HEK293 (cell line): ENCODE measurements around the gene ASPSCR1.

Experiments
- TF ChIP-seq, protein P1 (sequence below): fragments of 450-650 bp; formaldehyde crosslinking; IDR thresholded peaks from 2 replicates; pipeline ENCODE4 v1.5.1; 2016; ENCODE audit warnings: missing biosample characterization, missing genetic modification characterization
- TF ChIP-seq, protein P2 (sequence below): fragments of 450-650 bp; formaldehyde crosslinking; IDR thresholded peaks from 2 replicates; pipeline ENCODE4 v1.5.1; 2016; ENCODE audit warnings: missing biosample characterization, missing genetic modification characterization

DNA sequence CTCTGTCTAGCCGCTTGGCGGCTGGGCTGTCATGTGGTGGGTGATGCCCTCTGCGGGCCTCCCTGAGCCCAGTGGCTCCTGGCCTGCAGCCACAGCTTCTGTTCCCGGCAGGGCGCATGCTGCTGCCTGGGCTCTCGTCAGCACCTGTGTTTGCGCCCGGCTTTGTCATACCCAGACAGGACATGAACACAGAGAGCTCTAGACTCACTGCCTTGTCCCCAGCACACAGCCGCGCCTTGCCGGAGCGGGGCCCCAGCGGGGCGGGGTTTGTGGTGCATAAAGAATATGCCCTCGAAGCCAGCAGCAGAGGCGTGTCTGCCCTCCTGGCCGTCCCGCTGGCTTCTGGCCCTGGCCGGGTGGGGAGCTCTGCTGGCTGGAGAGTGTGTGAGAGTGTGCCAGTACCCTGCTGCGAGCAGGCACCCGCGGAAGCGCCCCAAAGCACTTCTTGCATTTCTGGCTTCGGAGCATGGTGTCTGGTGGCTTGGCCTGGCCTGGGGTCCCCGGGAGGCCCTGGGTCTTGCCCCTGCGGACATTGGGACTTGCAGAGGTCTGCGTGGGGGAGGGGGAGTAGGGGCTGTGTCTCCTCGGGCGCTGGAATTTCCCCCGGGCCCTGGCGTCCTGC is 14.4 kb downstream of the ASPSCR1 start:
- TF ChIP-seq, protein P1, sequence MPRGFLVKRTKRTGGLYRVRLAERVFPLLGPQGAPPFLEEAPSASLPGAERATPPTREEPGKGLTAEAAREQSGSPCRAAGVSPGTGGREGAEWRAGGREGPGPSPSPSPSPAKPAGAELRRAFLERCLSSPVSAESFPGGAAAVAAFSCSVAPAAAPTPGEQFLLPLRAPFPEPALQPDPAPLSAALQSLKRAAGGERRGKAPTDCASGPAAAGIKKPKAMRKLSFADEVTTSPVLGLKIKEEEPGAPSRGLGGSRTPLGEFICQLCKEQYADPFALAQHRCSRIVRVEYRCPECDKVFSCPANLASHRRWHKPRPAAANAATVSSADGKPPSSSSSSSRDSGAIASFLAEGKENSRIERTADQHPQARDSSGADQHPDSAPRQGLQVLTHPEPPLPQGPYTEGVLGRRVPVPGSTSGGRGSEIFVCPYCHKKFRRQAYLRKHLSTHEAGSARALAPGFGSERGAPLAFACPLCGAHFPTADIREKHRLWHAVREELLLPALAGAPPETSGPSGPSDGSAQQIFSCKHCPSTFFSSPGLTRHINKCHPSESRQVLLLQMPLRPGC, result no peak
- TF ChIP-seq, protein P2, sequence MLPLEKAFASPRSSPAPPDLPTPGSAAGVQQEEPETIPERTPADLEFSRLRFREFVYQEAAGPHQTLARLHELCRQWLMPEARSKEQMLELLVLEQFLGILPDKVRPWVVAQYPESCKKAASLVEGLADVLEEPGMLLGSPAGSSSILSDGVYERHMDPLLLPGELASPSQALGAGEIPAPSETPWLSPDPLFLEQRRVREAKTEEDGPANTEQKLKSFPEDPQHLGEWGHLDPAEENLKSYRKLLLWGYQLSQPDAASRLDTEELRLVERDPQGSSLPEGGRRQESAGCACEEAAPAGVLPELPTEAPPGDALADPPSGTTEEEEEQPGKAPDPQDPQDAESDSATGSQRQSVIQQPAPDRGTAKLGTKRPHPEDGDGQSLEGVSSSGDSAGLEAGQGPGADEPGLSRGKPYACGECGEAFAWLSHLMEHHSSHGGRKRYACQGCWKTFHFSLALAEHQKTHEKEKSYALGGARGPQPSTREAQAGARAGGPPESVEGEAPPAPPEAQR (tag by site-specific recombination), result no peak
